CD4-positive, alpha-beta memory T cell (primary cell): ENCODE measurements around the gene NAP1L1. TPM values are rescaled to one million over a fixed set of nuclear protein-coding genes. Genes with fewer than 3 reads are reported as not detected.
"Not testable (repeated sequence)": the region's sequence is repeated elsewhere in the genome, so short reads cannot be mapped to it uniquely, and the experiment has no call there.

Experiments
- CTCF ChIA-PET: fragments of 350-600 bp; sonication (Branson Sonifier 250); formaldehyde crosslinking; loops from one replicate; lab custom pipeline; 2021; ENCODE audit warnings: inconsistent platforms; ENCODE audit not compliant: partially characterized antibody; lab: Charles Lee
- POLR2A ChIA-PET: fragments of 350-600 bp; sonication (Branson Sonifier 250); formaldehyde crosslinking; loops from one replicate; lab custom pipeline; 2021; ENCODE audit not compliant: partially characterized antibody; lab: Charles Lee
- DNase-seq, 5 donors: peaks; one replicate each; pipeline versions ENCODE4 v3.0.0 to v3.0.0-alpha.2; 2020 to 2022; ENCODE audit warnings: mixed read lengths in 1 of 5
- H3K27ac ChIP-seq: one replicate; pipeline ENCODE4 v1.7.0; 2013; ENCODE audit warnings: low read depth, low read length
- H3K27me3 ChIP-seq: 2 replicates; pipeline ENCODE4 v1.7.0; 2013; ENCODE audit warnings: mild to moderate bottlenecking, low read length, moderate library complexity; ENCODE audit not compliant: insufficient read depth
- H3K36me3 ChIP-seq: 2 replicates; pipeline ENCODE4 v1.7.0; 2013; ENCODE audit warnings: mild to moderate bottlenecking, low read length, moderate library complexity; ENCODE audit not compliant: insufficient read depth
- H3K4me1 ChIP-seq: 2 replicates; pipeline ENCODE4 v1.7.0; 2013; ENCODE audit warnings: mild to moderate bottlenecking, low read length, moderate library complexity; ENCODE audit not compliant: insufficient read depth
- H3K4me3 ChIP-seq, 2 donors: one replicate each; pipeline ENCODE4 v1.7.0; 2013; ENCODE audit warnings: low read length in 2 of 2, mild to moderate bottlenecking in 1 of 2
- H3K9me3 ChIP-seq, 2 donors: one replicate each; pipeline ENCODE4 v1.7.0; 2013; ENCODE audit warnings: low read length in 2 of 2, control low read depth in 1 of 2; ENCODE audit not compliant: control insufficient read depth in 1 of 2
- H3K27ac Mint-ChIP-seq, 7 donors: one replicate each; pipeline ENCODE4 v1.8.0; 2020 to 2021; ENCODE audit warnings: mixed read lengths in 7 of 7, mild to moderate bottlenecking in 6 of 7, inconsistent platforms in 3 of 7, moderate library complexity in 3 of 7
- H3K27me3 Mint-ChIP-seq, 2 donors: one replicate each; pipeline ENCODE4 v1.8.0; 2020 to 2021; ENCODE audit warnings: mixed read lengths in 2 of 2
- H3K36me3 Mint-ChIP-seq, 2 donors: one replicate each; pipeline ENCODE4 v1.8.0; 2020 to 2021; ENCODE audit warnings: mixed read lengths in 2 of 2, inconsistent platforms in 1 of 2, mild to moderate bottlenecking in 1 of 2
- H3K4me1 Mint-ChIP-seq, 4 donors: one replicate each; pipeline ENCODE4 v1.8.0; 2020 to 2021; ENCODE audit warnings: mixed read lengths in 4 of 4, mild to moderate bottlenecking in 1 of 4
- H3K4me3 Mint-ChIP-seq, 8 donors: one replicate each; pipeline ENCODE4 v1.8.0; 2020 to 2021; ENCODE audit warnings: mixed read lengths in 8 of 8, mild to moderate bottlenecking in 7 of 8, moderate library complexity in 6 of 8, inconsistent platforms in 3 of 8
- H3K9me3 Mint-ChIP-seq, 8 donors: one replicate each; pipeline ENCODE4 v1.8.0; 2020 to 2021; ENCODE audit warnings: mixed read lengths in 8 of 8, mild to moderate bottlenecking in 5 of 8, inconsistent platforms in 3 of 8, moderate library complexity in 1 of 8
- intact Hi-C: fragments of 100-400 bp; cut with micrococcal nuclease; formaldehyde crosslinking; loops from one replicate; pipeline ENCODE4 v1.15.1; 2023
- polyA plus RNA-seq, 2 donors: library from polyadenylated mRNA; unstranded; fragments of 300-500 nt; fragmentation: Illumina TruSeq; gene quantifications; one replicate each; pipeline ENCODE4 v1.2.3, GENCODE V29; 2021
- total RNA-seq, 2 experiments: library from RNA; stranded (reverse); gene quantifications; one replicate each; pipeline ENCODE4 v1.2.3, GENCODE V29; 2021

NAP1L1 gene
- total and polyA plus RNA-seq, 4 experiments from 2014 or later: 156 to 718 (median 438) TPM

DNA sequence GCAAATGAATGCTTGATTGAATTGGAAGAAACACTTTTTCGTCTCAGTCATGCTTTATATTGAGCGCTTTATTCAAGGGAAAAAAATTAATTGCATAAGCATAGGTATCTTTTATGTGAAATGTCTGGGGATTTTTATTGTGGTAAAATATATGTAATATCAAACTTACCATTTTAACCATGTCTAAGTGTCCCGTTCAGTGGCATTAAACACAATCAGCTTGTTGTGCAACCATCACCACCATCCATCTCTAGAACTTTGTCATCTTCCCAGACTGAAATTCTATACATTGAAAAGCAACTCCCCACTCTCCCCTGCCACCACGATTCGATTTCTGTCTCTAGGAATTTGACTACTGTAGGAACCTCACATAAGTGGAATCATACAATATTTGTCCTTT lies 92.7 kb downstream of the NAP1L1 start:
- Mint-ChIP-seq H3K9me3 (peaks cover 0 to 8% (median under 1%) of the 10 kb centered on the region in 8 donors), H3K27ac (no peak overlapping the region)
- CTCF ChIA-PET: interaction anchor here (0.9 kb wide), 1 partner anchor 12 kb away, joined by 3 read pairs; no protein-coding TSS in a partner anchor

DNA sequence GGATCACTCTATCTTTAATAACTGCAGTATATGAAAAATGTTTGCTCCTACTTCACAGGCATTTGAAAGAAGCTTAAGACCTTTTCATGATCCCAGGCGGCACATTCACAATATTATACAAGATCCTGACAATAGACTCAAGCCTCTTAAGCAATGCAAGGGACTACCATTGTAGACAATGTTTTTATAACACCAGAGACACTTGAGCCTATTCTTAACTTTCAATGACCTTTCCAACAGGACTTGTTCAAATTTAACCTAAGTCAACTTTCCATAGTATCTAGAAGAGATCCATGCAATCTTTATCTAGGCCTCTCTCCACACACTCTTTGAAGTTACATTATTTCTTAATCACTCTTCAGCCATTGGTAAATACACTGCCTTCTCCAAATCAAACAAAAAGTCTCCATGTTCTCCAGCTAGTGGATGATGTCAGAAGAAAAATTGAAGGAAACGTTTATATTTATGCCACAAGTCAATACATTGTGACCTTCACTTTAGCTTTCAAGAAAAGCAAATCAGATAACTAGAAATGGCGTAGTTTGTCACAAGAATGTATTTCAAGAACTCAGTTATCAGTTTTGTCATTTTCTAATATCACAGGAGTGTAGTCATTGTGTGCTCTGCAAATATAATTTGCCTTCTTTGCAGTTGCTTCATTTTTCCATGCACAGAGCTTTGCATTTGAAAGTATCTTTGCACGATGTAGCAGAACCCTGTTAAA lies 94.1 kb downstream of the NAP1L1 start:
- POLR2A ChIA-PET: interaction anchor here (0.6 to 0.7 kb wide), 2 partner anchors 12 to 275 kb away, joined by 3 to 4 read pairs; no protein-coding TSS in a partner anchor
- H3K27me3 Mint-ChIP-seq: no peaks in the 10 kb centered on the region
- no peak for DNase-seq
- Histone ChIP-seq H3K27ac (no peak overlapping the region), H3K9me3 (no peaks in the 10 kb centered on the region), H3K4me3 (no peak overlapping the region), H3K36me3 (no peaks in the 10 kb centered on the region), H3K27me3 (no peaks in the 10 kb centered on the region), H3K4me1 (peaks cover 12% of the 10 kb centered on the region)
- peaks cover 6 to 14% (median 10%) of the 10 kb centered on the region in 4 donors for H3K4me1 Mint-ChIP-seq
- peaks cover 0 to 8% (median under 1%) of the 10 kb centered on the region in 8 donors for H3K9me3 Mint-ChIP-seq
- H3K36me3 Mint-ChIP-seq: no peaks in the 10 kb centered on the region
- intact Hi-C loops: no loop called here
- CTCF ChIA-PET: no interaction called here
- no peak overlapping the region for H3K27ac Mint-ChIP-seq
- no peak overlapping the region for H3K4me3 Mint-ChIP-seq

More for the DNA sequence above, 92.7 kb downstream of the NAP1L1 start:
- Histone ChIP-seq H3K4me1 (no peaks in the 10 kb centered on the region), H3K36me3 (no peaks in the 10 kb centered on the region), H3K27ac (no peak overlapping the region), H3K9me3 (no peaks in the 10 kb centered on the region), H3K27me3 (no peaks in the 10 kb centered on the region), H3K4me3 (no peak overlapping the region)
- POLR2A ChIA-PET: no interaction called here
- no peak for DNase-seq
- Mint-ChIP-seq H3K4me1 (peaks cover 0 to 7% (median 2%) of the 10 kb centered on the region in 4 donors), H3K4me3 (no peak overlapping the region), H3K27me3 (no peaks in the 10 kb centered on the region), H3K36me3 (no peaks in the 10 kb centered on the region)
- intact Hi-C loops: loop anchor here (2.0 kb wide), 1 partner anchor 13 kb away; no protein-coding TSS in a partner anchor

- intact Hi-C loops, H3K4me3 Mint-ChIP-seq, H3K27ac ChIP-seq, H3K27ac Mint-ChIP-seq, H3K9me3 ChIP-seq, H3K36me3 ChIP-seq, H3K27me3 Mint-ChIP-seq, H3K36me3 Mint-ChIP-seq, H3K9me3 Mint-ChIP-seq, DNase-seq, H3K27me3 ChIP-seq, H3K4me3 ChIP-seq: not testable (repeated sequence)
- POLR2A ChIA-PET: interaction anchor here (1.5 kb wide), 1 partner anchor 9 kb away, joined by 4 read pairs; no protein-coding TSS in a partner anchor
- peaks cover 18 to 33% (median 24%) of the 10 kb centered on the region in 4 donors for H3K4me1 Mint-ChIP-seq
- CTCF ChIA-PET: interaction anchor here (1.1 kb wide), 1 partner anchor 49 kb away, joined by 3 read pairs; no protein-coding TSS in a partner anchor
- H3K4me1 ChIP-seq: peaks cover 31% of the 10 kb centered on the region
Observed at GRCh38 chr12:75987709-75988108, 96.8 kb downstream of the NAP1L1 start.

Other genes starting within 250 kb of the NAP1L1 start
- gene PHLDA1, start 52.9 kb downstream of the NAP1L1 start, total RNA-seq: 1 to 10 TPM; 8.2 to 8.5 TPM
- gene PHLDA1, start 52.9 kb downstream of the NAP1L1 start, polyA plus RNA-seq: 1 to 10 TPM; 1.3 to 2.3 TPM